Ascending aorta (tissue), 2 donors: ENCODE data around the gene ACADSB. TPM values are rescaled to one million over a fixed set of nuclear protein-coding genes. Genes with fewer than 3 reads are reported as not detected.

ENCODE experiments used
- DNase-seq, 2 donors: peaks; one replicate each; pipeline ENCODE4 v3.0.0-alpha.2; 2019; ENCODE audit warnings: low spot score in 2 of 2
- H3K27ac ChIP-seq, 2 donors: fragments of 200-600 bp; sonication (generic); one replicate each; pipeline ENCODE4 v1.5.1; 2016 to 2017; ENCODE audit warnings: mild to moderate bottlenecking in 1 of 2
- H3K27me3 ChIP-seq: fragments of 200-600 bp; sonication (generic); one replicate; pipeline ENCODE4 v1.5.1; 2017
- H3K36me3 ChIP-seq, 2 donors: fragments of 200-600 bp; sonication (generic); one replicate each; pipeline ENCODE4 v1.5.1; 2016
- H3K4me1 ChIP-seq, 2 donors: fragments of 200-600 bp; sonication (generic); one replicate each; pipeline ENCODE4 v1.5.1; 2016 to 2017; ENCODE audit warnings: mild to moderate bottlenecking in 1 of 2
- H3K4me3 ChIP-seq, 2 donors: fragments of 200-600 bp; sonication (generic); one replicate each; pipeline ENCODE4 v1.5.1; 2016 to 2017; ENCODE audit warnings: mild to moderate bottlenecking in 1 of 2
- H3K9me3 ChIP-seq, 2 donors: fragments of 200-600 bp; sonication (generic); one replicate each; pipeline ENCODE4 v1.5.1; 2016
- intact Hi-C: fragments of 100-400 bp; cut with DNase I; formaldehyde crosslinking; loops from one replicate; pipeline ENCODE4 v1.15.1; 2023
- total RNA-seq: library from RNA; depleted of rRNA; stranded (reverse); fragments of >200 nt; gene quantifications from one replicate; pipeline ENCODE4 v1.1.0, GENCODE V29; 2016
- TF ChIP-seq, protein P1 (sequence below), 3 experiments: fragments of 200-600 bp in 2 of 3; fragments of 450-650 bp in 1 of 3; sonication (generic) in 2 of 3; IDR thresholded peaks; one replicate each; pipeline ENCODE4 v1.5.1; 2016 to 2019; ENCODE audit warnings: antibody characterized with exemption in 3 of 3, mild to moderate bottlenecking in 1 of 3, moderate library complexity in 1 of 3

ACADSB gene
- total RNA-seq, 1 donor from 2014 or later: 1.8 TPM

DNA sequence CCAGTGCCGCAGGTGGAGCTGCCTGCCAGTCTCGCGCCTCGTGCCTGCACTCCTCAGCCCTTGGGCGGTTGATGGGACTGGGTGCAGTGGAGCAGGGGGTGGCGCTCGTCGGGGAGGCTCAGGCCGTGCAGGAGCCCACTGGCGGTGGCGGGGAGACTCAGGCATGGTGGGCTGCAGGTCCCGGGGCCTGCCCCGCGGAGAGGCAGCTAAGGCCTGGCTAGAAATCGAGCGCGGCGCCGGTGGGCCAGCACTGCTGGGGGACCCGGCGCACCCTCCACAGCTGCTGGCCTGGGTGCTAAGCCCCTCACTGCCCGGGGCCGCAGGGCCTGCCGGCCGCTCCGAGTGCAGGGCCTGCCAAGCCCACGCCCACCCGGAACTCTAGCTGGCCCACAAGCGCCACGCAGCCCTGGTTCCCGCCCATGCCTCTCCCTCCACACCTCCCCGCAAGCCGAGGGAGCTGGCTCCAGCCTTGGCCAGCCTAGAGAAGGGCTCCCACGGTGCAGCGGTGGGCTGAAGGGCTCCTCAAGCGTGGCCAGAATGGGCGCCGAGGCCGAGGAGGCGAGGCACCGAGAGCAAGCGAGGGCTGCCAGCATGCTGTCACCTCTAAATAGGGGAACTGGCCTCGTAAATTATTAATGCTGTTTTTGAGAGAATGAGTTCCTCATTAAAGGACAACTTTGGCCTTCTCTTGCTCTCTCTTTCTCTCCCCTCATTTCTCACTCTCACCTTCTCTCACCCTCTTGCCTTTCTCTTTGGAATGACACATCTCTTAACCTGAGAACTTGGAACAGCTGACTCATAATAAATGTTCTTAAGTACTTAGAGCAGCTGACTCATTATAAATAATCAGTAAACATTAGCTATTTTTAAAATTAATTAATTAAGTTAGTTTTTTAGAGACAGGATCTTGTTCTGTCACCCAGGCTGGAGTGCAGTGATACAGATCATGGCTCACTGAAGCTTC, 4.9 kb downstream of the ACADSB start:
- Histone ChIP-seq H3K27ac (no peak overlapping the region), H3K9me3 (no peaks in the 10 kb centered on the region), H3K36me3 (no peaks in the 10 kb centered on the region), H3K27me3 (no peaks in the 10 kb centered on the region), H3K4me1 (peaks cover 0 to 6% of the 10 kb centered on the region in 2 donors), H3K4me3 (no peak overlapping the region)
- intact Hi-C loops: no loop called here
- TF ChIP-seq, protein P1, sequence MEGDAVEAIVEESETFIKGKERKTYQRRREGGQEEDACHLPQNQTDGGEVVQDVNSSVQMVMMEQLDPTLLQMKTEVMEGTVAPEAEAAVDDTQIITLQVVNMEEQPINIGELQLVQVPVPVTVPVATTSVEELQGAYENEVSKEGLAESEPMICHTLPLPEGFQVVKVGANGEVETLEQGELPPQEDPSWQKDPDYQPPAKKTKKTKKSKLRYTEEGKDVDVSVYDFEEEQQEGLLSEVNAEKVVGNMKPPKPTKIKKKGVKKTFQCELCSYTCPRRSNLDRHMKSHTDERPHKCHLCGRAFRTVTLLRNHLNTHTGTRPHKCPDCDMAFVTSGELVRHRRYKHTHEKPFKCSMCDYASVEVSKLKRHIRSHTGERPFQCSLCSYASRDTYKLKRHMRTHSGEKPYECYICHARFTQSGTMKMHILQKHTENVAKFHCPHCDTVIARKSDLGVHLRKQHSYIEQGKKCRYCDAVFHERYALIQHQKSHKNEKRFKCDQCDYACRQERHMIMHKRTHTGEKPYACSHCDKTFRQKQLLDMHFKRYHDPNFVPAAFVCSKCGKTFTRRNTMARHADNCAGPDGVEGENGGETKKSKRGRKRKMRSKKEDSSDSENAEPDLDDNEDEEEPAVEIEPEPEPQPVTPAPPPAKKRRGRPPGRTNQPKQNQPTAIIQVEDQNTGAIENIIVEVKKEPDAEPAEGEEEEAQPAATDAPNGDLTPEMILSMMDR (IDR thresholded peaks at IDR 0.05): no peak
- no peak for DNase-seq

DNA sequence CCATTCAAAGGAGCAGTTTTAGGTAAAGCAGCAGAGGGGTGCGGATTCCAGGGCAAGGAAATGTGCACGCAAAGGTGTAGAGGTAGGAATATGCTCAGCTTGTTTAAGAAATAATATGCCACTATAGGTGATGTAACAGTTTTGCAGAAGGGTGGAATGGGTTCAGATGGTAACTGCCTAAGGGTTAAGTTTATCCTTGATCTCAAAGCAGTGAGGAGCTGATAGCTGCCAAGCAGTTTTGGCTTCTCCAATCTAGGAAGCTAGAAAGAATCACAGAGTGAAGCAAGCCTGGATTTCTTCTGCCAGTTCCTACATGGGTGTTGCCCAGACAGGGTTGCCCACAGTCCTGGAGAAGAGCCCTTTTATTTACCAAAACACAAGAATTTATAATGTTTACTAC, 6.0 kb downstream of the ACADSB start:
- Histone ChIP-seq H3K4me3 (no peak overlapping the region), H3K9me3 (no peaks in the 10 kb centered on the region), H3K4me1 (peaks cover 0 to 2% of the 10 kb centered on the region in 2 donors), H3K27me3 (no peaks in the 10 kb centered on the region), H3K27ac (no peak overlapping the region), H3K36me3 (no peaks in the 10 kb centered on the region)
- intact Hi-C loops: no loop called here
- no peak for DNase-seq
- TF ChIP-seq, protein P1 (IDR thresholded peaks at IDR 0.05): no peak

DNA sequence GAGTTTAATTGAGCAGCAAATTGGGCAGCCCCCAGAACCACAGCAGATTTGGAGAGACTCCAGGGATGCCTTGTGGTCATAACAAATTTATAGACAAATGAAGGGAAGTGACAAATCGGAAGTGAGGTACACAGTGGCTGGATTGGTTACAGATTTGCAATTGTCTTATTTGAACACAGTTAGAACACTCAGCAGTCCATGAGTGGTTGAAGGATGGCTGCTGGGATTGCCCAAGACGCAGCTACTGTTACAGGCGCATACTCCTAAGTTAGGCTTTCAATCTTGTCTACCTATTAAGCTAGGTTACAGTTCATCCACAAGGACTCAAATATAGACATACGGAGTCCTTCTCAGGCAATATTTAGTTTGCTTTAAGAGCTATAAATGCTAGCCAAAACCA, 7.4 kb downstream of the ACADSB start:
- H3K27ac ChIP-seq: no peak overlapping the region
- intact Hi-C loops: no loop called here
- H3K4me1 ChIP-seq: no peaks in the 10 kb centered on the region
- no peaks in the 10 kb centered on the region for H3K36me3 ChIP-seq
- H3K27me3 ChIP-seq: no peaks in the 10 kb centered on the region
- no peak overlapping the region for H3K4me3 ChIP-seq
- no peaks in the 10 kb centered on the region for H3K9me3 ChIP-seq
- DNase-seq: no peak
- TF ChIP-seq, protein P1 (IDR thresholded peaks at IDR 0.05): no peak

DNA sequence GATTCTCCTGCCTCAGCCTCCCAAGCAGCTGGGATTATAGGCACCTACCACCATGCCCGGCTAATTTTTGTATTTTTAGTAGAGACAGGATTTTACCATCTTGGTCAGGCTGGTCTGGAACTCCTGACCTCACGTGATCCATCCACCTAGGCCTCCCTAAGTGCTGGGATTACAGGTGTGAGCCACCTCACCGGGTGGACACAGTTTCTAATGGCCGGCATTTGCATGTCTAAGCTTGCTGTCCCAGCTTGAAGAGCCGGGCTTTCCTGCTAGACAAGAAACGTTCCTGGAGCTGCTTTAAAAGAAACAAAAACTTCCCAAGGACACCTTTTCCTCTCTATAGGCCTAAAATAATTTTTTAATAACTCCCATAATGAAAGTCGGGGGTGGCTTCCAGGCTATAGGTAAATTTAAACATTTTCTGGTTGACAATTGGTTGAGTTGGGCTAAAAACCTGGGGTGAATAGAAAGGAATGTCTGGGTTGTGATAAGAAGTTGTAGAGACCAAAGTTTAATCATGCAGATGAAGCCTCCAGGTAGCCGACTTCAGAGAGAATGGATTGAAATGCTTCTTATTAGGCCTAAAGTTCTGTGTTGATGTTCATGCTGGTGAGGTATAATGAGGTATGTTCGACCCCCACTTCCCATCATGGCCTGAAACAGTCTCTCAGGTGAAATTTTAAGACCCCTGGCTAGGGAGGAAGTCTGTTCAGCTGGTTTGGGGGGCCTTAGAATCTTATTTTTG, 8.8 kb downstream of the ACADSB start:
- no peak overlapping the region for H3K27ac ChIP-seq
- intact Hi-C loops: no loop called here
- no peaks in the 10 kb centered on the region for H3K4me1 ChIP-seq
- no peaks in the 10 kb centered on the region for H3K36me3 ChIP-seq
- TF ChIP-seq, protein P1 (IDR thresholded peaks at IDR 0.05): no peak
- no peaks in the 10 kb centered on the region for H3K9me3 ChIP-seq
- H3K27me3 ChIP-seq: no peaks in the 10 kb centered on the region
- DNase-seq: no peak
- H3K4me3 ChIP-seq: no peak overlapping the region

DNA sequence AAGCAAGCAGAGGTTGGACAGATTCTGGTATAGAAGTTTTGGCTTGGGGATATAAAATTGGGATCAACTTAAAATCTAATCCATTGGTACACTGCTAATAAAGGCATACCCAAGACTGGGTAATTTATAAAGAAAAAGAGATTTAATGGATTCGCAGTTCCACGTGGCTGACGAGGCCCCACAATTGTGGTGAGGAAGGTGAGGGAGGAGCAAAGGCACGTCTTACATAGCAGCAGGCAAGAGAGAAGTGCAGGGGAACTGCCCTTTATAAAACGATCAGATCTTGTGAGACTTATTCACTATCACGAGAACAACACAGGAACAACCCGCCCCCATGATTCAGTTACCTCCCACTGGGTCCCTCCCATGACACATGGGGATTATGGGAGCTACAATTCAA, 9.7 kb downstream of the ACADSB start:
- H3K4me1 ChIP-seq: no peaks in the 10 kb centered on the region
- no peaks in the 10 kb centered on the region for H3K36me3 ChIP-seq
- intact Hi-C loops: no loop called here
- H3K27ac ChIP-seq: no peak overlapping the region
- no peak overlapping the region for H3K4me3 ChIP-seq
- H3K9me3 ChIP-seq: no peaks in the 10 kb centered on the region
- no peak for DNase-seq
- TF ChIP-seq, protein P1 (IDR thresholded peaks at IDR 0.05): no peak
- H3K27me3 ChIP-seq: no peaks in the 10 kb centered on the region
